OCI-LY1 (cell line): Measurements from ENCODE around the gene DGCR2.

Source experiments
- H2AFZ ChIP-seq: fragments of 200-600 bp; sonication (generic), shearing (Covaris generic); 2 replicates; pipeline ENCODE4 v1.6.0; 2014; ENCODE audit warnings: antibody characterized with exemption, mild to moderate bottlenecking, low read length
- H3F3A ChIP-seq: fragments of 200-600 bp; sonication (generic), shearing (Covaris generic); 2 replicates; pipeline ENCODE4 v1.6.0; 2014; ENCODE audit warnings: mild to moderate bottlenecking, antibody characterized with exemption, low read length, moderate library complexity; ENCODE audit not compliant: insufficient read depth
- H3K27ac ChIP-seq: fragments of 200-600 bp; sonication (generic); 2 replicates; pipeline ENCODE4 v1.5.1; 2014; ENCODE audit warnings: low read length, mixed run types, mild to moderate bottlenecking, low read depth; ENCODE audit not compliant: poor library complexity, severe bottlenecking
- H3K27me3 ChIP-seq: fragments of 200-600 bp; sonication (generic); 2 replicates; pipeline ENCODE4 v1.6.0; 2014; ENCODE audit warnings: antibody characterized with exemption, mild to moderate bottlenecking, low read length, moderate library complexity; ENCODE audit not compliant: insufficient read depth
- H3K36me3 ChIP-seq: fragments of 200-600 bp; sonication (generic); 2 replicates; pipeline ENCODE4 v1.6.1; 2014; ENCODE audit warnings: mild to moderate bottlenecking, antibody characterized with exemption, low read length, moderate library complexity, mixed read lengths; ENCODE audit not compliant: insufficient read depth
- H3K4me1 ChIP-seq: fragments of 200-600 bp; sonication (generic); 2 replicates; pipeline ENCODE4 v1.5.1; 2014; ENCODE audit warnings: mild to moderate bottlenecking, low read length, moderate library complexity; ENCODE audit not compliant: insufficient read depth, severe bottlenecking
- H3K4me2 ChIP-seq: fragments of 200-600 bp; sonication (generic), shearing (Covaris generic); 2 replicates; pipeline ENCODE4 v1.6.1; 2014; ENCODE audit warnings: low read length
- H3K4me3 ChIP-seq: fragments of 200-600 bp; sonication (generic); 2 replicates; pipeline ENCODE4 v1.5.1; 2014; ENCODE audit warnings: low read length, low read depth, mild to moderate bottlenecking, mixed read lengths; ENCODE audit not compliant: poor library complexity, severe bottlenecking
- H3K79me2 ChIP-seq: fragments of 200-600 bp; shearing (Covaris generic); 2 replicates; pipeline ENCODE4 v1.6.1; 2016; ENCODE audit warnings: mixed run types, low read length, mixed read lengths; ENCODE audit not compliant: insufficient read depth
- H3K9ac ChIP-seq: fragments of 200-600 bp; sonication (generic), shearing (Covaris generic); 2 replicates; pipeline ENCODE4 v1.6.1; 2014; ENCODE audit warnings: mild to moderate bottlenecking, low read length, mixed read lengths
- H3K9me2 ChIP-seq: fragments of 200-600 bp; sonication (generic), shearing (Covaris generic); 2 replicates; pipeline ENCODE4 v1.6.1; 2014; ENCODE audit warnings: low read depth, mild to moderate bottlenecking, low read length, mixed read lengths
- H3K9me3 ChIP-seq: fragments of 200-600 bp; shearing (Covaris generic); 2 replicates; pipeline ENCODE4 v1.6.1; 2014; ENCODE audit warnings: low read length, mixed read lengths
- H4K20me1 ChIP-seq: fragments of 200-600 bp; sonication (generic), shearing (Covaris generic); 2 replicates; pipeline ENCODE4 v1.6.0; 2016; ENCODE audit warnings: mild to moderate bottlenecking, low read length; ENCODE audit not compliant: insufficient read depth
- EZH2 ChIP-seq: fragments of 200-600 bp; sonication (generic), shearing (Covaris generic); IDR thresholded peaks from 2 replicates; pipeline ENCODE4 v1.8.0; 2017; ENCODE audit warnings: borderline replicate concordance, mixed run types, mild to moderate bottlenecking, antibody characterized with exemption, low read length, moderate library complexity, mixed read lengths
- TF ChIP-seq, protein P1 (sequence below): fragments of 200-600 bp; sonication (generic), shearing (Covaris generic); IDR thresholded peaks from 2 replicates; pipeline ENCODE4 v1.5.1; 2017; ENCODE audit warnings: mild to moderate bottlenecking, antibody characterized with exemption, low read length, moderate library complexity, mixed read lengths

DGCR2 gene

DNA sequence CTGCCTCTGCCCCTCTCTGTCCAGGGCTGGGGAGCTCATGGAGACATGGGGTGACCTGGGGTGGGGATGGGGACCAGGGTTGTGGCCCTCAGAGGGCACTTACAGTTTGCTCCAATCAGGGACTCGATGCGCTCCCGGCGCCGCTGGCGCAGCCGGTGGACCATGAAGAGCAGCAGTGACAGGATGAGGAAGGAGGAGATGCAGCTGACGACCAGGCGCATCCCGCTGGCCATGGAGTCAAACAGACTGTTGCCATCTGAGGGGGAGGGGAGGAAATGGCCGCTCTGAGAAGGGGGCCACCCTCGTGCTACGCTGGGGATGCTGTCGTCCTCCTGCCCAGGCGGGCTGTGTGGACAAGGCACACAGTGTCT lies 80.5 kb downstream of the DGCR2 start:
- Histone ChIP-seq H2AFZ (no peak overlapping the region), H3F3A (no peaks in the 10 kb centered on the region), H3K27ac (no peak overlapping the region), H3K4me1 (peaks cover 15% of the 10 kb centered on the region), H3K4me3 (no peak overlapping the region), H3K36me3 (peaks cover 75% of the 10 kb centered on the region), H3K9me3 (no peaks in the 10 kb centered on the region), H3K9ac (no peak overlapping the region), H3K4me2 (no peak overlapping the region), H4K20me1 (no peaks in the 10 kb centered on the region), H3K79me2 (no peaks in the 10 kb centered on the region), H3K27me3 (no peaks in the 10 kb centered on the region), H3K9me2 (no peaks in the 10 kb centered on the region)
- TF ChIP-seq EZH2, result no peak
- TF ChIP-seq, protein P1, sequence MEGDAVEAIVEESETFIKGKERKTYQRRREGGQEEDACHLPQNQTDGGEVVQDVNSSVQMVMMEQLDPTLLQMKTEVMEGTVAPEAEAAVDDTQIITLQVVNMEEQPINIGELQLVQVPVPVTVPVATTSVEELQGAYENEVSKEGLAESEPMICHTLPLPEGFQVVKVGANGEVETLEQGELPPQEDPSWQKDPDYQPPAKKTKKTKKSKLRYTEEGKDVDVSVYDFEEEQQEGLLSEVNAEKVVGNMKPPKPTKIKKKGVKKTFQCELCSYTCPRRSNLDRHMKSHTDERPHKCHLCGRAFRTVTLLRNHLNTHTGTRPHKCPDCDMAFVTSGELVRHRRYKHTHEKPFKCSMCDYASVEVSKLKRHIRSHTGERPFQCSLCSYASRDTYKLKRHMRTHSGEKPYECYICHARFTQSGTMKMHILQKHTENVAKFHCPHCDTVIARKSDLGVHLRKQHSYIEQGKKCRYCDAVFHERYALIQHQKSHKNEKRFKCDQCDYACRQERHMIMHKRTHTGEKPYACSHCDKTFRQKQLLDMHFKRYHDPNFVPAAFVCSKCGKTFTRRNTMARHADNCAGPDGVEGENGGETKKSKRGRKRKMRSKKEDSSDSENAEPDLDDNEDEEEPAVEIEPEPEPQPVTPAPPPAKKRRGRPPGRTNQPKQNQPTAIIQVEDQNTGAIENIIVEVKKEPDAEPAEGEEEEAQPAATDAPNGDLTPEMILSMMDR, result no peak

DNA sequence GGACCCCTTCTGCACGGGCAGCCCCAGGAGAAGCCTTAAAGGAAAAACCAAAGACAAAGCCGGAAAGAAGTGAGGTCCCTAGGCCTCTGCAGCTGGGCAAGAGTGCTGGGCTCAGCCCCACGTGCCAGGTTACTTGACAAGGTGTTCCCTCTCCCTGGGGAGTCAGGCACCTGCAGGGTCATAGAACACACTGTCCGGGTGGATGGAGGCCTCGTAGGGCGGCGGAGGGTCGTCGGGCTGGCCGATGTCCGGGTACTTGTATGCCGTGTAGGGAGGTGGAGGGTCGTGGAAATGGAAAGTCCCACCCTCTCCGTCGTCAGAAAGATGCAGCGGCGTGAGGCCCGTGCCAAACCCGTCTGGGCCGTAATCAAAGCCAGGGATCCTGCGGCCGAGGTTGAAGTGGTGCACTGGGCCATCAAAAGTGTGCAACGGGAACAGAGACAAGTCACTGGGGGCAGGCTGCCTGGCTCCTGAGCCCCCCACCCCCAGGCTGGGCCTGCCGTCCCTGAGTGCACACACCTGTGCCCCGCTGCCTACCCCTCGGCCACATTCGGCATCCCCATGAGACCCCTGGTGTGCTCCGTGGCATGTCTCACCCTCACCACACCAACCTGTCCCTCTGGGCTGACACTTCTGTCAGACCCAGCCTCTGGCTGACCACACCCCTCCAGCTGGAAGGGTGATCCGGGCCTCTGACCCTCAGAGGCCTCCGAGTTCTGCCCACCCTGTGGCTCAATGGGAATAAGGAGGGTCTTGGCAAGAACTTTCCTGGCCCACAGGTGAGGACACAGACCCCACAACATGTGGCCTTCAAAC lies 81.1 kb downstream of the DGCR2 start:
- Histone ChIP-seq H3K36me3 (peaks cover 69% of the 10 kb centered on the region), H3K4me1 (peaks cover 15% of the 10 kb centered on the region), H3K9ac (no peak overlapping the region), H3F3A (no peaks in the 10 kb centered on the region), H3K4me2 (no peak overlapping the region), H3K9me3 (no peaks in the 10 kb centered on the region), H2AFZ (no peak overlapping the region), H3K79me2 (no peaks in the 10 kb centered on the region), H3K9me2 (no peaks in the 10 kb centered on the region), H3K4me3 (no peak overlapping the region), H4K20me1 (no peaks in the 10 kb centered on the region), H3K27me3 (no peaks in the 10 kb centered on the region), H3K27ac (peak overlapping the region; percentile 27)
- no peak for TF ChIP-seq EZH2
- TF ChIP-seq, protein P1, result no peak

DNA sequence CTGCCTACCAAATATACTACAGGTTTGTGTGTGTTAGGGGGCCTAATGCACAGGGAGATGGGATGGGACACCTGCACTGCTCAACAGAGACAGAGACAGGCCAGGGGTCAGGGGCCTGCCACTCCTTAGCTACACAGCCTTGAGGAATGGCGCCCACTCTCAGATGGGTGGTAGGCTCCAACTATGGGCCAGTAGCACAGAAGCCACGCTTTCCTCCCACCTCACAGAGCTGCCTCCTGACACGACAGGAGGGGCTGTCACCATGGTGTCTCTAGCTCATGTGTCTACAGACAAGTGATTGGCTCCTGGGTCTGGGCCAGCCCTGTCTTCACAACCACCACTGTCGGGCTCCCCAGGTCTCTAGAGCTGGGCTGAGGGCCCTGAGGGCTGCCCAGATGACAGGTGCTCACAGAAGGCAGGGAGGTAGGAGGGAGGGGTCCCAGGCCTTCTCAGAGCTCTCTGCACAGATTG lies 81.8 kb downstream of the DGCR2 start:
- no peak overlapping the region for H3K9ac ChIP-seq
- H4K20me1 ChIP-seq, result no peaks in the 10 kb centered on the region
- H3K36me3 ChIP-seq, result peaks cover 62% of the 10 kb centered on the region
- no peaks in the 10 kb centered on the region for H3K9me2 ChIP-seq
- H3K27me3 ChIP-seq, result no peaks in the 10 kb centered on the region
- H3K79me2 ChIP-seq, result no peaks in the 10 kb centered on the region
- H3K9me3 ChIP-seq, result no peaks in the 10 kb centered on the region
- no peak overlapping the region for H3K4me3 ChIP-seq
- H2AFZ ChIP-seq, result no peak overlapping the region
- H3K4me2 ChIP-seq, result no peak overlapping the region
- TF ChIP-seq, protein P1, result no peak
- no peak for TF ChIP-seq EZH2
- no peaks in the 10 kb centered on the region for H3F3A ChIP-seq
- peak overlapping the region; percentile 27 for H3K27ac ChIP-seq
- peaks cover 15% of the 10 kb centered on the region for H3K4me1 ChIP-seq
